Right ventricle myocardium superior (tissue), 1 donor: ENCODE data around the gene ERFE. TPM values are rescaled to one million over a fixed set of nuclear protein-coding genes. Genes with fewer than 3 reads are reported as not detected.
A peak's percentile ranks its signal among the peaks of the same experiment; 100 is the strongest.

Source experiments
- ATAC-seq: fragments of 200-7000 bp; cut with Tn5 transposase; one replicate; pipeline ENCODE4 v1.9.1; 2020; ENCODE audit warnings: mild to moderate bottlenecking; ENCODE audit not compliant: poor library complexity
- DNase-seq: peaks from one replicate; pipeline ENCODE4 v3.0.0-alpha.2; 2020
- intact Hi-C: fragments of 100-400 bp; cut with DNase I; formaldehyde crosslinking; loops from one replicate; pipeline ENCODE4 v1.11.2; 2022
- total RNA-seq: library from RNA; stranded (reverse); fragmentation: NEBNext Ultra II Directional; extraction: Animal tissue kit (Norgen Biotek cat#: 25700); gene quantifications from one replicate; pipeline ENCODE4 v1.2.1, GENCODE V29; 2021
- donor health status: DM: no; HTN: yes; CAD: no; lungs with severe emphysema.

The ERFE gene
- total RNA-seq, 1 donor from 2014 or later = not detected

GRCh38 chr2:238174291-238174690, 15.5 kb downstream of the ERFE start:
- DNase-seq (no peak), ATAC-seq (no peak)
- intact Hi-C loops = no loop called here

GRCh38 chr2:238174701-238175100, 15.9 kb downstream of the ERFE start:
- DNase-seq (no peak), ATAC-seq (no peak)
- intact Hi-C loops = no loop called here

- no peak for DNase-seq
- no peak for ATAC-seq
- intact Hi-C loops = no loop called here
These were observed 17.8 kb downstream of the ERFE start for GRCh38 chr2:238176613-238177012.

- DNase-seq (no peak), ATAC-seq (no peak)
- intact Hi-C loops = no loop called here
These were observed 21.8 kb downstream of the ERFE start for GRCh38 chr2:238180554-238180953.

- intact Hi-C loops = no loop called here
- DNase-seq = no peak
- no peak for ATAC-seq
These were observed 23.6 kb downstream of the ERFE start for GRCh38 chr2:238182362-238182761.

- no peak for DNase-seq
- ATAC-seq = no peak
- intact Hi-C loops = no loop called here
These were observed 25.1 kb downstream of the ERFE start for GRCh38 chr2:238183821-238184220.

- intact Hi-C loops = no loop called here
- no peak for DNase-seq
- peak; percentile 76 for ATAC-seq
These were observed 29.1 kb downstream of the ERFE start for GRCh38 chr2:238187618-238188548.

GRCh38 chr2:238190445-238190844, 31.7 kb downstream of the ERFE start:
- no peak for ATAC-seq
- intact Hi-C loops = no loop called here
- no peak for DNase-seq

GRCh38 chr2:238202326-238203093, 43.7 kb downstream of the ERFE start:
- ATAC-seq = no peak
- no peak for DNase-seq
- intact Hi-C loops = no loop called here

- intact Hi-C loops = no loop called here
- ATAC-seq (peak; percentile 99), DNase-seq (peak; percentile 93)
These were observed 44.6 kb downstream of the ERFE start, which contains the start of gene ILKAP for GRCh38 chr2:238203094-238203972. Gene ILKAP, minus strand, starts transcription at chr2:238203695. Its CDS starts 142 bp downstream, at chr2:238203553.

GRCh38 chr2:238203973-238204683, 45.4 kb downstream of the ERFE start:
- ATAC-seq = peak; percentile 5
- no peak for DNase-seq
- intact Hi-C loops = no loop called here

GRCh38 chr2:238207006-238207405, 48.2 kb downstream of the ERFE start:
- intact Hi-C loops = no loop called here

GRCh38 chr2:238216651-238217184, 57.9 kb downstream of the ERFE start:
- intact Hi-C loops = no loop called here

More at GRCh38 chr2:238207006-238207405, 48.2 kb downstream of the ERFE start:
- no peak for ATAC-seq
- DNase-seq = no peak

More at GRCh38 chr2:238216651-238217184, 57.9 kb downstream of the ERFE start:
- DNase-seq (no peak), ATAC-seq (peak; percentile 92)

Other genes with a start within 250 kb of the ERFE start
- 65.1 TPM for gene UBE2F, start 192.0 kb upstream of the ERFE start, total RNA-seq
- 8.6 TPM for gene SCLY, start 98.0 kb upstream of the ERFE start, total RNA-seq
- gene ESPNL, start 58.6 kb upstream of the ERFE start, total RNA-seq = not detected
- gene KLHL30, start 20.3 kb upstream of the ERFE start, total RNA-seq = 20.0 TPM
- gene ILKAP, start 44.7 kb downstream of the ERFE start, total RNA-seq = 23.8 TPM
- 2.5 TPM for gene HES6, start 81.1 kb downstream of the ERFE start, total RNA-seq
- 3.6 TPM for gene PER2, start 129.6 kb downstream of the ERFE start, total RNA-seq
- gene TRAF3IP1, start 161.5 kb downstream of the ERFE start, total RNA-seq = 13.6 TPM